K562 (cell line): Measurements from ENCODE around the gene GPR33.

Experiments
- CEBPB ChIP-seq: fragments of 450-650 bp; IDR thresholded peaks from 2 replicates; pipeline ENCODE4 v1.6.1; 2016; ENCODE audit warnings: missing genetic modification characterization, missing compliant biosample characterization
- CEBPZ ChIP-seq: fragments of 150-350 bp; IDR thresholded peaks from 2 replicates; pipeline ENCODE4 v1.6.1; 2014; ENCODE audit warnings: low read depth, mild to moderate bottlenecking, low read length, borderline replicate concordance
- EZH2 ChIP-seq: IDR thresholded peaks from 2 replicates; pipeline ENCODE4 v1.6.1; 2012; ENCODE audit warnings: low read depth, mild to moderate bottlenecking, inconsistent platforms, low read length, borderline replicate concordance
- HDAC6 ChIP-seq: IDR thresholded peaks from 2 replicates; pipeline ENCODE4 v1.6.1; 2012; ENCODE audit warnings: low read depth, mild to moderate bottlenecking, control low read depth, inconsistent platforms, low read length, moderate library complexity
- NUFIP1 ChIP-seq: fragments of 450-650 bp; IDR thresholded peaks from 2 replicates; pipeline ENCODE4 v1.6.1; 2018; ENCODE audit not compliant: partially characterized antibody
- POLR2A ChIP-seq: fragments of 450-650 bp; conservative IDR thresholded peaks from 2 replicates; pipeline ENCODE4 v1.6.1; 2016
- POLR3A ChIP-seq: IDR thresholded peaks from 2 replicates; pipeline ENCODE4 v1.6.1; 2011; ENCODE audit warnings: borderline replicate concordance, mild to moderate bottlenecking, moderate library complexity; ENCODE audit not compliant: insufficient read length, insufficient read depth; ENCODE audit errors: extremely low read depth
- REST ChIP-seq, 2 experiments: fragments of 450-650 bp; formaldehyde crosslinking in 1 of 2; IDR thresholded peaks; 2 replicates each; pipeline versions ENCODE4 v1.4.0 to v1.6.1; 2014 to 2020; ENCODE audit warnings: mild to moderate bottlenecking in 2 of 2, borderline replicate concordance in 1 of 2, low read depth in 1 of 2
- SMAD3 ChIP-seq: fragments of 450-650 bp; formaldehyde crosslinking; conservative IDR thresholded peaks from 2 replicates; pipeline ENCODE4 v1.4.0; 2020; ENCODE audit warnings: mild to moderate bottlenecking
- SP1 ChIP-seq: sonication (generic); formaldehyde crosslinking; IDR thresholded peaks from 2 replicates; pipeline ENCODE4 v1.8.1; 2022; ENCODE audit warnings: mild to moderate bottlenecking, missing genetic modification reagents
- SPI1 ChIP-seq: IDR thresholded peaks from 2 replicates; pipeline ENCODE4 v1.6.1; 2011; ENCODE audit warnings: low read depth, low read length, control low read depth, borderline replicate concordance
- ZBED1 ChIP-seq: IDR thresholded peaks from 2 replicates; pipeline ENCODE4 v1.6.1; 2014

GRCh38 chr14:31440280-31440679 lies 47.6 kb downstream of the GPR33 start:
- no peak for TF ChIP-seq NUFIP1
- TF ChIP-seq ZBED1, result no peak
- no peak for TF ChIP-seq CEBPZ
- no peak for TF ChIP-seq REST (IDR thresholded peaks at IDR 0.05; ENCODE audit: borderline replicate concordance)
- TF ChIP-seq REST (CRISPR knock-in tag; IDR thresholded peaks at IDR 0.05; ENCODE audit: low read depth), result no peak
- TF ChIP-seq SP1 (CRISPR knock-in tag), result no peak
- no peak for TF ChIP-seq SMAD3 (CRISPR knock-in tag)
- no peak for TF ChIP-seq POLR3A
- TF ChIP-seq EZH2, result no peak
- TF ChIP-seq CEBPB, result no peak
- no peak for TF ChIP-seq POLR2A
- no peak for TF ChIP-seq SPI1
- no peak for TF ChIP-seq HDAC6
